Activated CD8-positive, alpha-beta memory T cell treated with anti-CD3 and anti-CD28 coated beads, Interleukin-2, amount 10 ng/mL, durations not matched to agents 7 days and 5 days (primary cell): Measurements from ENCODE around the gene NT5C3A. TPM values are rescaled to one million over a fixed set of nuclear protein-coding genes. Genes with fewer than 3 reads are reported as not detected.
"Not testable (repeated sequence)": the region's sequence is repeated elsewhere in the genome, so short reads cannot be mapped to it uniquely, and the experiment has no call there.

ENCODE experiments used
- ATAC-seq: fragments of 150-1000 bp; cut with Tn5 transposase; one replicate; pipeline ENCODE4 v1.10.0; 2021; ENCODE audit warnings: moderate library complexity
- CTCF ChIA-PET: fragments of 350-600 bp; sonication (Branson Sonifier 250); formaldehyde crosslinking; loops from one replicate; lab custom pipeline; 2021; ENCODE audit warnings: antibody characterized with exemption; lab: Charles Lee
- DNase-seq: peaks from one replicate; pipeline ENCODE4 v3.0.0-alpha.2; 2020
- H3K27ac Mint-ChIP-seq: one replicate; pipeline ENCODE4 v1.8.0; 2021; ENCODE audit warnings: mild to moderate bottlenecking, mixed read lengths
- H3K27me3 Mint-ChIP-seq: one replicate; pipeline ENCODE4 v1.8.0; 2021; ENCODE audit warnings: mixed read lengths
- H3K36me3 Mint-ChIP-seq: one replicate; pipeline ENCODE4 v1.8.0; 2021; ENCODE audit warnings: mild to moderate bottlenecking, mixed read lengths
- H3K4me1 Mint-ChIP-seq: one replicate; pipeline ENCODE4 v1.8.0; 2021; ENCODE audit warnings: mixed read lengths
- H3K4me3 Mint-ChIP-seq: one replicate; pipeline ENCODE4 v1.8.0; 2021; ENCODE audit warnings: mild to moderate bottlenecking, moderate library complexity, mixed read lengths
- H3K9me3 Mint-ChIP-seq: one replicate; pipeline ENCODE4 v1.8.0; 2022; ENCODE audit warnings: low read depth, mixed read lengths
- total RNA-seq, 2 experiments: library from RNA; stranded (reverse); gene quantifications; one replicate each; pipeline ENCODE4 v1.2.3, GENCODE V29; 2021

Gene NT5C3A
- total RNA-seq, 2 experiments from 2014 or later: 52.7 to 81.4 TPM

- CTCF ChIA-PET, H3K4me1 Mint-ChIP-seq, H3K4me3 Mint-ChIP-seq, ATAC-seq, H3K36me3 Mint-ChIP-seq, H3K27ac Mint-ChIP-seq, H3K27me3 Mint-ChIP-seq, H3K9me3 Mint-ChIP-seq, DNase-seq: not testable (repeated sequence)
Observed at GRCh38 chr7:33005690-33006089, 56.9 kb downstream of the NT5C3A start.

GRCh38 chr7:33005193-33005592 is 57.4 kb downstream of the NT5C3A start:
- H3K4me3 Mint-ChIP-seq, H3K9me3 Mint-ChIP-seq, H3K27me3 Mint-ChIP-seq, H3K27ac Mint-ChIP-seq, H3K4me1 Mint-ChIP-seq, ATAC-seq, CTCF ChIA-PET, H3K36me3 Mint-ChIP-seq, DNase-seq: not testable (repeated sequence)

- H3K27ac Mint-ChIP-seq, H3K4me1 Mint-ChIP-seq, H3K27me3 Mint-ChIP-seq, ATAC-seq, CTCF ChIA-PET, H3K9me3 Mint-ChIP-seq, H3K36me3 Mint-ChIP-seq, DNase-seq, H3K4me3 Mint-ChIP-seq: not testable (repeated sequence)
Observed at GRCh38 chr7:33004104-33004616, 58.4 kb downstream of the NT5C3A start.

GRCh38 chr7:33003111-33003510 is 59.5 kb downstream of the NT5C3A start:
- DNase-seq, CTCF ChIA-PET, ATAC-seq, H3K4me1 Mint-ChIP-seq, H3K27ac Mint-ChIP-seq, H3K36me3 Mint-ChIP-seq, H3K9me3 Mint-ChIP-seq, H3K4me3 Mint-ChIP-seq: not testable (repeated sequence)
- H3K27me3 Mint-ChIP-seq: peaks cover 16% of the 10 kb centered on the region

GRCh38 chr7:32999380-32999779 is 63.2 kb downstream of the NT5C3A start:
- CTCF ChIA-PET, H3K36me3 Mint-ChIP-seq, H3K9me3 Mint-ChIP-seq, H3K27ac Mint-ChIP-seq, H3K4me1 Mint-ChIP-seq, ATAC-seq, DNase-seq, H3K4me3 Mint-ChIP-seq: not testable (repeated sequence)
- peaks cover 24% of the 10 kb centered on the region for H3K27me3 Mint-ChIP-seq

- ATAC-seq: peak; percentile 49
- H3K36me3 Mint-ChIP-seq, H3K4me3 Mint-ChIP-seq, H3K4me1 Mint-ChIP-seq, H3K27ac Mint-ChIP-seq, DNase-seq, H3K9me3 Mint-ChIP-seq, CTCF ChIA-PET: not testable (repeated sequence)
- peaks cover 26% of the 10 kb centered on the region for H3K27me3 Mint-ChIP-seq
Observed at GRCh38 chr7:32998361-32999171, 64.0 kb downstream of the NT5C3A start.

GRCh38 chr7:32997956-32998355 is 64.6 kb downstream of the NT5C3A start:
- ATAC-seq, H3K36me3 Mint-ChIP-seq, H3K4me3 Mint-ChIP-seq, CTCF ChIA-PET, H3K27ac Mint-ChIP-seq, H3K9me3 Mint-ChIP-seq, H3K4me1 Mint-ChIP-seq, DNase-seq: not testable (repeated sequence)
- H3K27me3 Mint-ChIP-seq: peaks cover 26% of the 10 kb centered on the region

- Mint-ChIP-seq H3K4me1 (peaks cover 32% of the 10 kb centered on the region), H3K27me3 (peaks cover 33% of the 10 kb centered on the region), H3K27ac (peak overlapping the region; percentile 59)
- H3K4me3 Mint-ChIP-seq, H3K36me3 Mint-ChIP-seq, H3K9me3 Mint-ChIP-seq, DNase-seq, CTCF ChIA-PET: not testable (repeated sequence)
- ATAC-seq: peak; percentile 37
Observed at GRCh38 chr7:32992750-32993149, 69.8 kb downstream of the NT5C3A start.

- H3K36me3 Mint-ChIP-seq, H3K9me3 Mint-ChIP-seq, H3K4me3 Mint-ChIP-seq, CTCF ChIA-PET, DNase-seq: not testable (repeated sequence)
- peaks cover 32% of the 10 kb centered on the region for H3K4me1 Mint-ChIP-seq
- peak overlapping the region; percentile 59 for H3K27ac Mint-ChIP-seq
- H3K27me3 Mint-ChIP-seq: peaks cover 33% of the 10 kb centered on the region
- peak; percentile 60 for ATAC-seq
Observed at GRCh38 chr7:32991975-32992700, 70.4 kb downstream of the NT5C3A start.

- H3K27ac Mint-ChIP-seq, H3K4me3 Mint-ChIP-seq, CTCF ChIA-PET, H3K9me3 Mint-ChIP-seq, H3K36me3 Mint-ChIP-seq, DNase-seq, ATAC-seq: not testable (repeated sequence)
- Mint-ChIP-seq H3K4me1 (peaks cover 32% of the 10 kb centered on the region), H3K27me3 (peaks cover 33% of the 10 kb centered on the region)
Observed at GRCh38 chr7:32991068-32991585, 71.4 kb downstream of the NT5C3A start.

- H3K4me3 Mint-ChIP-seq, CTCF ChIA-PET, ATAC-seq, DNase-seq, H3K9me3 Mint-ChIP-seq, H3K36me3 Mint-ChIP-seq, H3K27ac Mint-ChIP-seq: not testable (repeated sequence)
- peaks cover 28% of the 10 kb centered on the region for H3K27me3 Mint-ChIP-seq
- peaks cover 31% of the 10 kb centered on the region for H3K4me1 Mint-ChIP-seq
Observed at GRCh38 chr7:32988148-32988547, 74.4 kb downstream of the NT5C3A start.

- H3K36me3 Mint-ChIP-seq, H3K4me3 Mint-ChIP-seq, H3K9me3 Mint-ChIP-seq, ATAC-seq, DNase-seq, CTCF ChIA-PET, H3K27ac Mint-ChIP-seq, H3K4me1 Mint-ChIP-seq: not testable (repeated sequence)
- peaks cover 19% of the 10 kb centered on the region for H3K27me3 Mint-ChIP-seq
Observed at GRCh38 chr7:32979902-32980301, 82.7 kb downstream of the NT5C3A start.

GRCh38 chr7:32979246-32979645 is 83.3 kb downstream of the NT5C3A start:
- H3K4me1 Mint-ChIP-seq, H3K36me3 Mint-ChIP-seq, H3K9me3 Mint-ChIP-seq, CTCF ChIA-PET, H3K4me3 Mint-ChIP-seq, H3K27ac Mint-ChIP-seq, ATAC-seq, DNase-seq: not testable (repeated sequence)
- H3K27me3 Mint-ChIP-seq: peaks cover 14% of the 10 kb centered on the region
